Activated T-cell treated with anti-CD3 and anti-CD28 coated beads for 4 hours (primary cell): ENCODE results near the gene GLRA3.
"Not testable (repeated sequence)": the region's sequence is repeated elsewhere in the genome, so short reads cannot be mapped to it uniquely, and the experiment has no call there.

ENCODE experiments used
- DNase-seq: peaks from one replicate; pipeline ENCODE4 v3.0.0-alpha.2; 2020

The GLRA3 gene

DNA sequence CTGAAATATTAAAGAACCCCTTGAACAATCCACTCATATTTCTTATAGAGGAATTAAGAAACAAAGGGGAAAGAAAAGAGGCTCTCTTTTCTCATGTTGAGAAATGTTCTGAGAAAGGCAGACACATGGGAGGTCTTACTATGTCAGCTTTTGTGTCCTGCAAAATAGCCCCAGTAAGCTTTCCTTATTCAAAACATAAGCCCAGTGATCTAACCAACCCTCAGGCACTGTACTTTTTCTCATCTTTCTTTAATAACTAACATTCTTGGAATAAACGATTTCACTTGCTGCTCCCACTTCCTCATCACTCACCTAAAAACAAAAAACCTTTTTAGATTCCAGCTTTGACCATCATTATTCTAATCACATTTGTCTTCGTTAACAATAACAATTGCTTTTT is 115.9 kb downstream of the GLRA3 start:
- DNase-seq: no peak

DNA sequence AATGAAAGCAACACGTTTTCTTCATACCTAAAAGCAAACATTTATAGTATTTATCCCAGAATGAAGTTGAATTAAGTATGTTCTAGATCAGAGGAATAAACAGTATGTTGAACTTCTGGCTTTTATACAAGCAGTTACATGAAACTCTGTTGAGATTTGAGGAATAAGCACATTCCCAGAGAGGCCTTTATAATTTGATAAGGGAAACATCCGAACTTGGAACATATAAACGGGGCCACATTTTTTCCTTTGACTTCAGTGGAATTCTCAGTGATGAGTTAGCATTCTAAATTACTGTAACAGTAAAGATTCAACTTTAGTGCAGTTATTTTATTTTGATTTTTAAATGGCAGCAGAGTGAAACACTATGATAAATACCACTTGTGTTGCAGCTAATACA is 119.5 kb downstream of the GLRA3 start:
- no peak for DNase-seq

DNA sequence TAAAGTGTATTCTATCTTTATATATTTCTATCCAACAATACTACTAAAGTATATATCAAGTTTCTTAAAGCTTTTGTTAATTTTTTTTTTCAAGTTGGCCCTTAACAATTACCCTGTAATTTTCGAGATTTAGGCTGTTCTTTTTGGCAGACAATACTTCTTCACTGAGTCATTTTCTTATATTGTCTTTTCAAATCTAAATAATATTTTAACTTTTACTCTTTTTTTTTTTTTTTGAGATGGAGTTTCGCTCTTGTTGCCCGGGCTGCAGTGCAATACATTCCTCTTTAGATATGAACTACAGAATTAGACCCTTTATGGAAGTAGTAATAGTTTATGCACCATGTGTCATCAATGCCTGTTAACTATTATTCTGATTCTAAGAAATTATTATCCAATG is 120.7 kb downstream of the GLRA3 start:
- no peak for DNase-seq

DNA sequence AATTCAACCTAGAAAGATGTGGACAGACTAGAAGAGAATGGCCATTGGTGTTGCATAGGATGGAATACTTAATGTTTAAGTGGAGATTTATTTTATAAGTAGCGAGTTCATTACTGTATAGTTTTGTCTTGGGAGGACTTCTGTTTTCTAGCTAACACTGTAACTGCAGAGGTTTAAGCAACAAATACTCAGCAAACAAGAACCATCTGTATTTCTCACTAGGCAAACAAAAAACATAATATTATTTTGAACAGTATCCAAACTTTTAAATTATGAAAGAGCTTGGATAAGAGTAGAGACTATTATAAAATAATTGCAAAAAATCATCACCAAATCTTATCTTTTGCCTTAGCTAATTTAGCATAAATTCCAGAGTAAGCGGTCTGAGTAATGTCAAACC is 121.1 kb downstream of the GLRA3 start:
- no peak for DNase-seq

DNA sequence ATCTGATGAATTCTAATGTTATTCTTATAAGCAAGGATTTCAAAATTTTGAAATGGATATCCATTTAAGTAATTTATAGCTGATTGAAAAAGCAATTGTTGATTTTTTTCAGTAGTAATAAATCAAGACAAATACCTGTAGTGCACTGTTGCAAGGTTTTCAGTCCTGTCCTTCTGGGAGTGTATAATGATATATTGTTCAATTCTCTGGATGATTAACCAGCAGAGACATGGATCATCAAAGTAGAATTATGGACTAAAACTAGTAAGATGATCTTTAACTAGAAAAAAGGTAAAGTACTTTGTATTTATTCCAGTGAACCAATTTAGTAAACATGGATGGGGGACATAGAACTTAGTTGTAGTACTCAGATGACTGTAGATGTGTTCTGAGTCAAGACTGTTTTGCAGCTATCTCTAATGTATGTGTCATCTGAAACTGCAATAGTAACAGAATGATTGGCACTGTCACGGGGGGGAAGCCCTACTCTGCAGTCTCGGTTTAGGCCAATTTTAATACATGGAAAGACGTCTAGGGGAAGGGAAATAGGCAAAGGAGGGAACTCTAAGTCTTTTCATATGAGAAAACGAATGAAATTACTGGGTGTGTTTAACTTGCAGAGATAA is 121.9 kb downstream of the GLRA3 start:
- DNase-seq: no peak

DNA sequence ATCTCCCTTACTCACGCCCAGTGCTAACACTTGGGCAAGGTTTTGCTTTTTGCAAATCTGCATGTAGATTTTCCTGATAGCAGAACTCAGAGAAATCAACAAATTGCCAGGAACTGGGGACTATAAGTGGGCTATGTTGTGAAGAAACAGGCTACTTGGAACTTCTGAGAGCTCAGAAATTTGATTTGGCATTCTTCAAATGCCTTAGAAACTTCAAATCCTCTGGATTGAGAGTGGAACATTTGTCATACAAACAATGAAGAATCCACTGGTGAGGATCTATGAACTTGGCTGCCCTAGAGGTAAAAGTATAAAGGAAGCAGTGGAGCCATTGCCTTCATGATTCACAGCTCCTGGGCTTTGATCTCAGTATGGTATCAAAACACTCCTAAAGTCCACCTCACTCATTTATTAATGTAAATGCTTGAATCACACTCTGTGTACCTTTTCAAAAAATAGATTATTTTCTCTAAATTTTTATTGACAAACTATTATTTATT is 126.0 kb downstream of the GLRA3 start:
- no peak for DNase-seq

DNA sequence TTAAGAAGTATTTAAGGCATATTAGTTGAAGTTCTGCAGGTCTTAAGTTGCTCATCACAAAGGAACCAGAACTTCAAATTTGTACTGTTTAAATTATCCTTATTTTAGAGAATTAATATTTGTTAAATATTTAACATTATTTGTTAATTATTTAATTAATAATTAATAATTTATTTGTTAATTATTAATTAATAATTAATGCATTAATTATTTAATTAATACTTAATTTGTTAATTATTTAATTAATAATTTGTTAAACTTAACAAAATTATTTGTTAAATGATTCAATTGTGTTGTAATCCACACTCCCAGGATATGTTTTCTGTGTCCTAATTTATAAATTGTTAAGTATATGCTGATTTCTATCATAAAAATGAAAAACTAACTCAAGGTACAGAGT is 129.4 kb downstream of the GLRA3 start:
- DNase-seq: no peak

DNA sequence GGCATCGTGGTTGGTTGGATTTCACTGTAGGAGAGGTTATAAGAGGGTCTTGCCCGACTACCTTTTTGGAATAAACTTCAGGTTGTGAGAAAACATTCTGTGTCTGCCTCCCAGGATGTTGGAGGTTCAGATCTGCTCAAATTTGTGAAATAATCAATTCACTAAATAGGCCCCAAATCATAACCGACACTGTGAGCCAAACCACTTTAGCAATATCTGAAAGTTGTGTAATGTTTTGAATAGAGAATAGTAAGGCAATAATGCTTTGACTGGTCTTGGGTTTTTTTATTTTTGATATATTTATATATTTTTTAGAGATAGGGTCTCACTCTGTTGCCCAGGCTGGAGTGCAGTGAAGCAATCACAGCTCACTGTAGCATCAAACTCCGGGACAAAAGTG is 131.2 kb downstream of the GLRA3 start:
- DNase-seq: no peak

DNA sequence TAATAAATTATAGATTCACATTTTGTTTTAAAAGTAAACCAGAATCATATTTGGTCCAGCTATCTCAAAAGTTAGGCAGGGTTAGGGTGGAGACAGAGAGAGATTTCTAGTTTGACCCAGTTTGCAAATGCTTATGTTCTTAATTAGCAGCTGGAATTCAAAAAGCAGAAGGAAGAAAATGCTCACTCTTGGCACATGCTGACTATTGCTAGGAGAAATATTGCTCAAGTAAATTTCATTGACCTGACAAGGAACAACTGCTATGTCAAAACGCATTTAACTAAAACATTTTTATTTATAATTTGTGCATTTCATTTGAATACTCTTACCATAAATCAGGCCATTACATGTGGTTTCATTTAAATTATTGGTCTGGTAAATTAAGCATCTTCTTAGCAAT is 131.8 kb downstream of the GLRA3 start:
- DNase-seq: no peak

DNA sequence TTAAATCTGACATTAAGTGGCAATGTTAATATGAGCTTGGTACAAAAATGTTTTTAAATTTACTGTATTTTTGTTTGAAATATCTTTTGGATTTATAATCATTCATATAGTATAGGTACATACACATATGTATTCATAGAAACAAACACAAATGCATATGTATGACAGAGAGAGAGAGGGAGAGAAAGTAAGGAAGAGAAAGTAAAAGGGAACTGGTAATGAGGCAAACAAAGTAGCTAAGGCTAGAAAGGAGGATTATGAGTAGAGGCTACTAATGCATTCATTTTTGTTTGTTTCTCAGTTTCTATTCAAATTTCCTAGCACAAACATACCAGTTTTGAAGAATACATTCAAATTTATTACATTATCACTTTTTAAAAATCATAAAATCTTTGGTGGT is 132.4 kb downstream of the GLRA3 start:
- DNase-seq: no peak

DNA sequence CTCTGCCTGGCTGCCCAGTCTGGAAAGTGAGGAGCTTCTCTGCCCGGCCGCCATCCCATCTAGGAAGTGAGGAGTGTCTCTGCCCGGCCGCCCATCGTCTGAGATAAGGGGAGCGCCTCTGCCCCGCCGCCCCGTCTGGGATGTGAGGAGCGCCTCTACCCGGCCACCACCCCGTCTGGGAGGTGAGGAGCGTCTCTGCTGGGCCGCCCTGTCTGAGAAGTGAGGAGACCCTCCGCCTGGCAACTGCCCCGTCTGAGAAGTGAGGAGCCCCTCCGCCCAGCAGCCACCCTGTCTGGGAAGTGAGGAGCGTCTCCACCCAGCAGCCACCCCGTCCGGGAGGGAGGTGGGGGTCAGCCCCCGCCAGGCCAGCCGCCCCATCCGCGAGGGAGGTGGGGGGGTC is 137.2 kb downstream of the GLRA3 start:
- DNase-seq: not testable (repeated sequence)

DNA sequence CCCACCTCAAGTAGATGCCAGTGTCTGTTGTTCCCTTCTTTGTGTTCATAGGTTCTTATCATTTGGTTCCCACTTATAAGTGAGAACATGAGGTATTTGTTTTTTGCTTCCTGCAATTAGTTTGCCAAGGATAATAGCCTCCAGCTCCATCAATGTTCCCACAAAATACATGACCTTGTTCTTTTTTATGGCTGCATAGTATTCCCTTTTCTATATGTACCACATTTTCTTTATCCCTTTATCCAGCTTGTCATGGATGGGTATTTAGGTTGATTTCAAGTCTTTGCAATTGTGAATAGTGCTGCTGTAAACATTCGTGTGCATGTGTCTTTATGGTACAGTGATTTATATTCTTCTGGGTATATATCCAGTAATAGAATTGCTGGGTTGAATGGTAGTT is 138.4 kb downstream of the GLRA3 start:
- no peak for DNase-seq

DNA sequence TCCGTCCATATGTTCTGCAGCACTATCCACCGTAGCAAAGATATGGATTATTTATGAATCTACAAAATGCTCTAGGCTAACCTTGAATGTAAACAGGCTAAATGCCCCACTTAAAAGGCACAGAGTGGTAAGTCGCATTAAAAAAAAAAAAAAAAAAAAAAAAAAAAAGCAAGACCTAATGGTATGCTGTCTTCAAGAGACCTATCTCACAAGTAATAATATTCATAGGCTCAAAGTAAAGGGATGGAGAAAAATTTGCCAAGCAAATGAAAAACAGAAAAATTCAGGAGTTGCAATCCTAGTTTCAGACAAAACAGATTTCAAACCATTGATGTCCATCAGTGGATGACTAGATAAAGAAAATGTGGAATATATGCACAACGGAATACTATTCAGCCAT is 139.4 kb downstream of the GLRA3 start:
- DNase-seq: no peak

DNA sequence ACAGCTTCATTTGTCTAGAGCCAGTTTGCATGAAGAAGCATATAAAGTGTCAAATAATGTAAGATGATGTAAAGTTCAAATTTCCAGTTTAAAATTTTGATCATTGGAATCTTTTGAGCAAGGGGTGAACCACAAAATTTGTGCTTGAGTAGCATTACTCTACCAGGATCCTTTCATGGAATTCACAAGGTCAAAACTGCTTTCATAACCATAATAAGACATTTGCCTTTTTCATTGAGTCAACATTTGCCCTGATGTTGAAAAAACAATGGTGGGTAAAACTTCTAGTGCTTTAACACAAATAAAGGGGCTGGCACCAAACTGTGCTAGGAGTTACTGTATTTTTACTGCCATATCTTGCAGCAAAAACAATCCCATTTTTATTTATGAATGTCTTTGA is 142.2 kb downstream of the GLRA3 start:
- DNase-seq: no peak

DNA sequence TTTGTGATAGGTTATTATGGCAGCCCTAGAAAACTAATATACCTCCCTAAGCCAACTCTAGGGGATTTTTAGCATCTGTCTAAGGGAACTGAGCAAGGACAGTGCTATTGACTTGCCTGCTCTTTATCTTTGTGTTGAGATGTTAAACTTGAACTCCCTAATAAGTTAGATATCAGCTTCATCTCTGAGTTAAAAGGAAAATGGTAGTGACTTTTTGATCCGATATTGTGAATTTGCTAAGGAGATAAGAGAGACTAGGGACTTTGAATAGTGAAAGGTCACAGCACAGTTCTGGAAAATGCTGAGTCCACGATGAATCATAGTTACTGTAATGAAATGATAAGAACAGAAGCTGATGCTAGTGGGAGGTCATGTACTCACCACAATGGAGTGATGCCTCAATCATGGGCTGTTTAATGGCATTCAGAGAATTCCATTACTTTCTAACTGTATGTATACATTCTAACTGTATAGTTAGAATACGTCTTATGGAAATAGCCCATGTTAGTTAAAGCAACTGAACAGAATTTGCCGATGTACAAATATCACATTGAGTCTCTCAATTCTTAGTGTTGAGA is 147.2 kb downstream of the GLRA3 start:
- no peak for DNase-seq

DNA sequence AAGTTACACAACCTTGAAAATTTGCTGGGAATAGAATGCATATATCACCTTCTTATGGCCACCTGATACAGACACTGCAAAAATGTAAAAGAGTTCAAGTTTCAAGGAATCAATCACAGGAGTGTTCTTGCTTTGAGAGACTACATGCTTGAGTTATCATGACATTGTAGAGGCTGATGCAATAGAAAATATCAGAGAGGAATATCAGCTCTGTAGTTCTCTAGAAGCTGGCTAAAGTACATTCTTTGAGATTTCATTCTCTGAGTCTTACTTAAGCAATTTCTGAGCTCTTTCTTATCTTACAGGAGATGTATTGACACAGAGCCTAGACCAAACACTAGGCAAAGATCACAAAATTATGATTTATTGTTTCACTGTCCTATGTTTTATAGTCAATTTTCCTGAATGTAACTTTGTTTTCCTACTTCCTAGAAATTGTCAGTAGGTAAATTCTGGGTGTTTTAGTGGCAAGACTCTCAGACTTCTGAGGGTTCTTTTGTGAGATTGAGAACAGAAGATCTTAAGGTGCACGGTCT is 154.7 kb downstream of the GLRA3 start:
- DNase-seq: no peak

DNA sequence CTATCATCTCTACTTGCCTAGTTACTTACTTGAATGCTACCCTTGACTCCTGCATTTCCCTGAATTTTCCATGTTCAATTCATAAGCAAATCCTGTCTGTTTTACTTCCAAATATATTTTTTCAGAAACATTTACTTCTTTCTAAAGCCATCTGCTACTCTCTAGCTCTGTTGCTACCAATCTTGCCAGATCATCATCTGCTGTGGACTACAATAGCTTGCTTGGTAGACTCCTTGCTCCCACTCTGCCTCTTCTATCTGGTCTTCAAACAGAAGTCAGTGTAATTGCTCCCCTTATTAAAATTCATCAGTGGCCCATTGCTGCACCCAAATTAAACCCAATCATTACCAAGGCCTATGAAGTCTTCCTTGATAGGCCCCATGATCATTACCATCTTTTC is 155.2 kb downstream of the GLRA3 start:
- DNase-seq: no peak

DNA sequence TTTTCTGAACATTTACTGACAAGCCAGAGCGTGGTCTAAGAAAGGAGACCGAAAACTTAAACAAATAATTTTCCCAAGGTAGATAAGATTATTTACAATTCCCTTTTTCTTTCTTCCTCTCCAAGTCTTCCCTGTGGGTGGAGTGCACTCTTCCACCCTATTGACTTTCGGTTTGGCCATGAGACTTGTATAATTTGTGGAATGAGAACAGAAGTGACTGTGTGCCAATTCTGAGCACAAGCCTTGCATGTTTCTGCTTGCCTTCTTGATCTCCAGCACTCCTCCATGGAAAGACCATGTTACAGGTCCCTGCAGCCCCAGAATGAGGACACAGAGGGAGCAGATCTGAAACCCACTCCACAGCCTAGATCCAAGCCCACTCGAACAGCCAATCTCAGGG is 156.8 kb downstream of the GLRA3 start:
- DNase-seq: no peak

DNA sequence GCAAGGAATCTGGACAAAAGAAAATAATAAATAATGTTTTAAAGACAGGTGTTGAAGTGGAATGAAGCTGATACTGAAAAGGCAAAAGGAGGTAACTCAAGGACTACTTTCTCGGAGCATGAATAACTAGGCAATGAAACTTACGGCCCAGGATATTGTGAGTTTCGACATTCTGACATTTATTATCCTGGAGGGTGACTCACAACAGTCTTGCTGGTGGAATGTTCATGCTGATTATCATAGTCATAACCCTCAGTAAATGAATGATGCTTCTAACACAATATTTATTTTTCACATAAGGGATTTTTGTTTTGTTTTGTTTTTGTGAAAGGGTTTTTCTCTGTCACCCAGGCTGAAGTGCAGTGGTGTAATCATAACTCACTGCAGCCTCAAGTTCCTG is 159.8 kb downstream of the GLRA3 start:
- DNase-seq: no peak

DNA sequence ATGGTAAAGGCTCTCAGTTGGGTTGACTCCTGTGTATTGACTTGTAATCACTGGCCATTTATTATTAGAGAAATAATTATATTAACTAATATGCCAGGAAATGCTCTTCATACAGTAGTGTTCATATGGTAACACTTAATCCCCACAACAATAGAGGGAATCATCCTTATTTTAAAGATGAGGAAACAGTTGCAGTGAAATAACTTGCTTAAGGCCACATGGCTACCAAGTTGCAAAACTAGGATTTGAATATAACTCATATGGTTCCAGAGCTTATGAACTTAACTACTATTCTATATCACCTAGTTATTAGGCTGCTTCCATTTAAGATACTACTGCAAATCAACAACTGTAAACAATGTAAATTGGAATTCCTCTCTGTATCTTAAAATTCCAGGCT is 163.2 kb downstream of the GLRA3 start:
- no peak for DNase-seq

DNA sequence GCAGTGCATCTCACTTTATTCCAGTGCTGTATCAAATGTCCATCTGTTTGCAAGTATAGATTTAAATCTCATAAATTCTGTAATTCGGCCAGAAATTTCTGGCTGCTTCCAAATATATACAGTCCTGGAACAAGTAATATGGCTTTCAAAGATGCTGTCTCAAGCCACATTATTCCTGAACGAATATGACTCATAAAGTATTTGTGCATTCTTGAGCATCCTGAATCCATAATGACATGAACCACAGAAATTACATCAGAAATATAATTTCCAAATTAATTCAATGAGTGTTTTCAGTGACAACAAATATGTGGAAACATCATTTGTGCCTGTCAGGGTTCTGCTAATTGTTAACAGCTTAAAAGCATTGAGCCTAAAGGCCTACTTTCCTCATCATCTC is 165.8 kb downstream of the GLRA3 start:
- no peak for DNase-seq

DNA sequence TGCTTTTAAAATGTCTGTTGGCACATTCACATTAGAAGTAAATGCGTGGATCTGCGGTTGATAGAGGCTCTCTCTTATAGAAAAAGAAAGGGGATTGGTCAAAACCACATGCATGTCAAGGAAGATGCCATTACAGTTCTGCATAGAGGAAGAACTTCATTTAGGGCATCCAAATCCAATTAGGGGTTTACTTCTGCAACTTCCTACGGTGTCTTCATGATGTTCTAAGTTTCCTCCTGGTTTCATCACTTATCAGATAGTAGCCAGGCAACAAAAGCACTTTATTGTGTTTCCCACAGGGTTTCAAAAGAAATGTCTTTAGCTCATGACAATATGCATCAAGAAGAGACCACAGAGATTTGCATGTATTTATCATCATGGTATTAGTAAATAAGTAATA is 170.8 kb downstream of the GLRA3 start:
- no peak for DNase-seq

DNA sequence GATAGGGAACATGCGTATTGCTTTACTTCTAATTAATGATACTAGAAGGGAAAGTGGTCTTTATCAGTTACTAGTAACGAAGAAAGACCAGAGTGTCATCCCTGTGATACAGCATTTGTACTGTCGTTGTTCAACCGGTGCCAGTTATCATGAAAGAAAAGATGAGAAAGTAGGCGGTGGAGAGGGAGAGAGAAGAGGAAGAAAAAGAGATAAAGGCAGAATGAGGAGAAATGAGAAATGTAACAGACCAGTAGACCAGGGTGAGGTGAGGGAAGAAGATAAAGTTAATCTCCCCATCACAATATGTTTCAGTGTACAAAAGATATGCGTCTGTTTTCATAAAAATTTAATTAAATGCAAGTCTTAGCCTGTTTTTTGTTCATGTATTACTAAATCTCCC is 171.6 kb downstream of the GLRA3 start:
- DNase-seq: no peak

DNA sequence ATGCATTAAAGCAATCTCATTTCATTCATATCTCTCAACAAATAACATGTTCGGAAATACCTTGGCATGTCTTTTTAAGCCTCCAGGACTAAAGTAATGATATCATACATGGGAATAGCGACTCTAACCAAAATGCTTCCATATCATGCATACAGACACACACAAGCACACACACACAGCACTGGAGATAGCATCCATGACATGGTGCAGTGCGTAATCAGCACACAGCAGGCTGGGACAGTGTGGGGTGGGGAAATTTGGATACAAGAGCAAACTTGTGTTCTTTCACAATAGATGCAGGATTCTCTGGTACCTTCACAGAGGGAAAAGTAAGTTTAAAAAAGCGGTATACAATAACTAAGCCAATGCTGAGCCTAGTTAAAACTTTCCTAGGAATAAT is 174.4 kb downstream of the GLRA3 start:
- no peak for DNase-seq

DNA sequence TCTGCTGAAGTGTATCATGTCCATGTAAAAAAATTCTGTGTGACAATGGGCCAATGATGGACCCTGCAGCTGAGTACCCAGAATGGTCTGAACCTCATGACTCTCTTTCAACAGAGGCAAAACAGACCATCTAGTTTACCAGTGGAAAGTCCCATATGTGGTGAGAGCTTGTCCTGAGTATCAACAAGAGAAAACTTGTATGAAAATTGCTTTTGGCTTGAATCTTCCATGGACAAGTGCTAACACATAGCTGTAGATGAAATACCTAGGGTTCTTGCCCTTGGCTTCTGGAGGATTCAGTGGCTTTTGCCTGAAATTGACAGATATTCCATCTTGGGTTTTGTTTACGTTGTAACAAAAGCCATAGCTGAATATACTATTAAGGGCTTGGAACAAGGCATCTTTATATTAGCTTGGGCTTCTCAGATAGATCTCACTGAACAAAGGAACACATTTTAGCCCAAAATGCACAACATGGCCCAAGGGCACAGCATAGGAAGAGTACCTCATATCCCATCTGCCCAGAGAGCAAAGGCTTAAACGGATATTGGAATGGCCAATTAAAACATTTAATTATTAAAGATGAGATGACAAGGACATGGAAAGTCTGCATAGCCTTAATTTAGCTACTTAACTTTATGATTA is 178.2 kb downstream of the GLRA3 start:
- no peak for DNase-seq
